Fibroblast of skin of left quadriceps (primary cell): ENCODE measurements around the gene TYW1B.
"Not testable (repeated sequence)": the region's sequence is repeated elsewhere in the genome, so short reads cannot be mapped to it uniquely, and the experiment has no call there.

ENCODE experiments used
- DNase-seq, 2 experiments: peaks; one replicate each; pipeline ENCODE4 v3.0.0-alpha.2; 2013; ENCODE audit warnings: low read depth in 2 of 2

Gene TYW1B

DNA sequence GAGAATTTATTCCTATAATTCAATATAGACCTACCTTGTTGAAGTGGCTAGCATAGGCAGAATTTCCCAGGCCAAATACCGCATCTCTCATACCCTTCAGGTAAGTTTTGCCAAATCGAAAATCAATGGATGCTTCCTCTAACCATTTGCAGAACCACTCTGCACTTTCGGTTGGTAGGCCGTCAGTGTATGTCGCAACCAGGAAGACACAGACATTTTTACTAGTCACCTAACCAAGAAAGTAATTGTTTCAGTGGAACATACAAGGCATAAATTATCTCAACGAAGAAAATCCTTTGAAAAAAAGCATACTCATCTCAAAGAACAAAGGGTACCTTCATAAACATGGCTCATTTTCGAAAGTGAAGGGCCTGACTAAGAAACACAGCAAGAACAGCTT lies 17.6 kb downstream of the TYW1B start:
- not testable (repeated sequence) for DNase-seq

DNA sequence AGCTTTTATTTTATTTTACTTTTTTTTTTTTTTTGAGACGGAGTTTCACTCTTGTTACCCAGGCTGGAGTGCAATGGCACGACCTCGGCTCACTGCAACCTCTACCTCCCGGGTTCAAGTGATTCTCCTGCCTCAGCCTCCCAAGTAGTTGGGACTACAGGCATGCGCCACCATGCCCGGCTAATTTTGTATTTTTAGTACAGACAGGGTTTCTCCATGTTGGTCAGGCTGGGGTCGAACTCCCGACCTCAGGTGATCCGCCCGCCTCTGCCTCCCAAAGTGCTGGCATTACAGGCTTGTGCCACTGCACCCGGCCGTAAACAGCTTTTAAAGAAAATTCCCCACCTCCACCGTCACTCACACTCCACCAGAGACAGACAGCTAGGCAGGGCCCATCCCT lies 19.5 kb downstream of the TYW1B start:
- not testable (repeated sequence) for DNase-seq

GRCh38 chr7:72806851-72807250 lies 21.1 kb downstream of the TYW1B start:
- not testable (repeated sequence) for DNase-seq

GRCh38 chr7:72805526-72806494 lies 22.2 kb downstream of the TYW1B start:
- peak; percentile 51 to 55 for DNase-seq

DNA sequence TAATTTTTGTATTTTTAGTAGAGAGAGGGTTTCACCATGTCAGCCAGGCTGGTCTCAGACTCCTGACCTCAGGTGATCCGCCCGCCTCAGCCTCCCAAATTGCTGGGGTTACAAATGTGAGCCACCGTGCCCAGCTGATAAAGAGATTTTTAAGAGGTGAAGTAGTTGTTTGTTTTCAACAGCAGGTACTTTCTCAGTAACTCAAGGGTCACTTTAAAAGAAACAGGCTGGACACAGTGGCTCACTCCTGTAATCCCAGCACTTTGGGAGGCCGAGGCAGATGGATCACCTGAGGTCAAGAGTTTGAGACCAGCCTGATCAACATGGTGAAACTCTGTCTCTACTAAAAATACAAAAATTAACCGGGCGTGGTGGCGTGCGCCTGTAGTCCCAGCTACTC lies 24.2 kb downstream of the TYW1B start:
- not testable (repeated sequence) for DNase-seq

DNA sequence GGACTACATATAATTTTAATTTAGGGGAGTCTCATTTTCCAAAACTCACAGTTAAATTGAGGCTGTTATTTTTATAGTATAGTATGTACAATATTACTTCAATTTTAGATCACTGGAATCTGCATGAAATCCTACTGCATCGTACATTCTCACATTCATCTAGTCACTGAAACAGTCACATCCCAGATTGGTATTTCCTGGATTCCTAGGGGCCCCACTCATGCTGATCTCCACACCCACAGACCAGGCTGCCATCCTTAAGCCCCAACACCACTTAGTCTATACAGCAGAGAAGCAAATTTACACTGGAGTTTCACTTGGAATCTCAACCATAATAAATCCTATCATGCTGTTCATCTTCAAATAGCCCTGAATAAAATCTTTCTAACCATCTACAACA lies 26.4 kb downstream of the TYW1B start:
- DNase-seq, result peak in 1 of 2 experiments; percentile 16

- not testable (repeated sequence) for DNase-seq
These were observed 32.6 kb downstream of the TYW1B start for GRCh38 chr7:72795401-72795800.

GRCh38 chr7:72793791-72794190 lies 34.2 kb downstream of the TYW1B start:
- no peak for DNase-seq

DNA sequence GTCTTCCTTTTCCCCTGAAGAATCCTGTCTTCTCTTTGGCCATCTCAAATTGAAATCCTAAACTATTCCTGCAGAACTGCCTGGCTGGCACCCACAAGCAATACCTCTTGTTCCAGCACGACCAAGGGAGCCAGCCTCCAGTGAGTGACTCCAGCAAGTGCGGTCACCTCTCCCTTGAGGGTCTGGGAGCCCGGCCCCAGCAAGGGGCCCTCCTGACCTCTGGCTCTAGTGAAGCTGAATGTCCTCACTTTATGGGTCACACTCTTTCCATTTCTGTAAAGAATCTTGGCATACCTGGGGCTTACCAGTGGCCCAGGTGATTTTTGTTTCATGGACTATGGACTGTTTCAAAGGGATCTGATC lies 37.3 kb downstream of the TYW1B start:
- DNase-seq, result not testable (repeated sequence)

DNA sequence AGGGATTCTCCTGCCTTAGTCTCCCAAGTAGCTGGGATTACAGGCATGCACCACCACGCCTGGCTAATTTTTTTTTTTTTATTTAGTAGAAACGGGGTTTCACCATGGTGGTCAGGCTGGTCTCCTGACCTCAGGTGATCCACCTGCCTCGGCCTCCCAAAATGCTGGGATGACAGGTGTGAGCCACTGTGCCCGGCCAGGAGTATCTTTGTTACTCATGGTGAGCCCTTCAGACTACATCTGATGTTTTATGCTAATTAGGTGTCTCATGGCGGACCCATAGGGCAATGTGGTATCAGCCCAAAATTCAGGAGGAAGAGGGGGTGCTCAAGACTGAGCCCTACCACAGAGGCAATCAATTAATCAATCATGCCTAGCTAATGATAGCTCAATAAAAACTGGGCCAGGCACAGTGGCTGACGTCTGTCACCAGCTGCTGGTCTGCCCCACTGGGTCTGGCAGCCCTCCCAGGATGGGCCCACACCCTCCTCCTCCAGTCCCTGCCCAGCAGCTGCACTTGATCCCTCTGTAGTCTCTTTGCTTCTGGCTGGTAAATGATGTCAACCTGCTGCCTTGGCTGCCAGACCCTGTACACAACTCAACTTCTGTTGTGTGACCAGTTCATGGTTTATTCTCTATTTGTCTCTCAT lies 37.8 kb downstream of the TYW1B start:
- DNase-seq, result not testable (repeated sequence)

- peak in 1 of 2 experiments; percentile 4 for DNase-seq
These were observed 42.6 kb downstream of the TYW1B start for GRCh38 chr7:72785166-72785955.

GRCh38 chr7:72783601-72784370 lies 44.2 kb downstream of the TYW1B start:
- DNase-seq, result peak; percentile 17 to 27

DNA sequence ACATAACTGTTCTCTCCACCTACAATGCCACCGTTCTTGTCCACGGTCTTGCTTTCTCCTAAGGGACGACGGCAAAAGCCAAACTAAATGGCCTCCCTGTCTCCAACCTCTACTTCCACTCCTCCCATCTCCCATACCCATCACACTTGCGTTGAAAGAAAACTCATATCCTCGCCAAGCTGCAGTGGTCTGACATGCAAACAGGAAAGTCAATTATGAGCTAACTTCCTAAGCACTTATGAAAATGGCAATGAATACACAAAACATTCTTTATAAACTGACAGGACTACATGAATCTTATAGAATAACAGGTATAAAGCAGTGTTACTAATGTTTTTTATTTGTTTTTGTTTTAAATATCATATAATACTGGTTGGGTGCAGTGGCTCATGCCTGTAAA lies 46.4 kb downstream of the TYW1B start:
- no peak for DNase-seq

DNA sequence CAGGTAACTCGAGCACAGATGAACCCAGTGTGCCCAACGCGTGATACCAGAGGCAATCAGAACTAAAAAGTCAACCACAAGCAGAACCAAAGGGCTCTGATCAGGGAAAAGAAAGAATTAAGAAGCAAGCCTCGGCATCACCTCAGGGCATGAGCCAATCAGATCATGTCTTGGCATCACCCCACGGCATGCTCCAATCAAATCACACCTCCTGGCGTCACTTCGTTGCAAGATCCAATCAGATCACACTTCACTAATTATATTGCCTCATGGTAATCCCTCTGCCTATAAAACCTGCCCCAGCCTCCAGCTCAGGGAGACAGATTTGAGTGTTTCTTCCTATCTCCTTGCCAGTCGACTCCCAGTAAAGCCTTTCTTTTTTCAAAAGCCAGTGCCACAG lies 46.8 kb downstream of the TYW1B start:
- no peak for DNase-seq

DNA sequence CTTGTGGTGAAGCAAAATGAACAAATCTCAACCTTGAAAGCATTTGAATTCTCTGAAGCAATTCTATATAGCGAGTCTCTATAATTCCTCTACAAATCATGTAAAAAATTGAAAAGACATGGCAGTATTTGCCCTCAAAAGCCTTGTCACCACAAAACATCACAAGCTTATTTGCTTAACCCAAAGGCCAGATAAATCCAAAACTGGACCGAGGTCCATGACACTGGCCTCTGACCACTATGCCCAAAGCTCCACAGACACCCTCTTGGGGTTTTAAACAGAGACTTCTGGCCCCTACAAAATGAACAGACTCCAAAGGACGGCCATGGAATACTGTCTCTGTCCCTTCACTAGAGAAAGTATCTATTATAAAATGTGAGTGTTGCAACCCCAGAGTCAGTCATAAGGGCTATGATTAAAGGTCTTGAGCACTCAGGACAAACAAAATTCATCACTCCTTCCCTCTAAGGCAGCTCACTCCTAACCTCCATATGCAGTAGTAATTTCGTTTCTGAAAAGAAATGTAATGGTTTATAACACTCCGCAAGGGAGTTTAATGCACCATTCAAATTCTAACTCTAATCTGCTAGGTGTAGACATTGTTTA lies 47.6 kb downstream of the TYW1B start:
- not testable (repeated sequence) for DNase-seq

GRCh38 chr7:72777167-72777566 lies 50.8 kb downstream of the TYW1B start:
- not testable (repeated sequence) for DNase-seq

DNA sequence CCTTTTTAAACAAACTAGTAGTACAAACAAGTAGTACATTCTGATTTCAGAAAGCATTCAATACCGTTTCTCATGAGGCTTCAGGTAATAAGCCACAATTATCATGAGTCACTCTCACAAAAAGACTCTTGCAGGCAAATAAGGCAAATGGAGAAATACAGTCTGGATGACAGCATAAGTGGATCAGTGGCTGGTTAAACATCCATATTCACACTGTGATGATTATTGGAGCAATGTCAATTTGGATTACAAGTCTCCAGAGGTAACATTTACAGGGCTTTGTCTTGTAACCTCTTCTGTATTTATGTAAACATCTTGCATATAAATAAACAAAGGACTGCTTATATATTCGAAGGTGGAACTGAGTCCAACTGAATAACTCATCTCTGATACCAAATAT lies 55.4 kb downstream of the TYW1B start:
- not testable (repeated sequence) for DNase-seq

DNA sequence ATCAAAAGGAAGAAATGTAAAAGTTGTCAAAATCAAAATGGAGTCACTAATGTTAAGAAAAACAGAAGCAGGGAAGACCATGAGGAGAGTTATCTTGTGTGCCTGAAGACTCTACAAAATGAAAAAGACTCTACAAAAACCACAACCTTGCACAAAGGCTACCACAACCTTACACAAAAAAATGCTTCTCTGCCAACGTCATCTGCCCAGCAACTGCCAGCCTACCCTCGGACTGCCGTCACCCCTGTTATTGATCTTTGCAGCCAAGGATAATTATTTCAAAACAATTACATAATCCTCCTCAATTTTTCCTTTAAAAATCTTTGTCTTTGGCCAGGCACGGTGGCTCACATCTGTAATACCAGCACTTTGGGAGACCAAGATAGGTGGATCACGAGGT lies 61.0 kb downstream of the TYW1B start:
- not testable (repeated sequence) for DNase-seq

DNA sequence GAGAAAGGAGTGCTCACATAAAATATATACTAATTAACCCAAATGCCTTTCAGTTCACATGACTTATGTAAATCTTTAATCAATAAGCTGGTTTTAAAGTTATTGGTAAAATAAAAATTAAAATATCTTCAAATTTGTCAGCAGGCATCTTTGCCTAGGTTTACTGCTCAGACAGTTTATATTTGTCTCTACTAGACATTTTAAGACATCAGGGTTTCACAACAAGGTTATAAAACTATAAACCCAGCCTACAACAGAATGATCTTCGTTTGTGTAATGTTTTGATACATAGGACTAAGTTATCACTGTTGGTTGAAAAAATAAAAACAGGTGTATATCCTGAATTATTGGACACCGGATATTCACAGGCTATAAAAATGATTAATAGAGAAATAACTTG lies 67.4 kb downstream of the TYW1B start:
- DNase-seq, result no peak

DNA sequence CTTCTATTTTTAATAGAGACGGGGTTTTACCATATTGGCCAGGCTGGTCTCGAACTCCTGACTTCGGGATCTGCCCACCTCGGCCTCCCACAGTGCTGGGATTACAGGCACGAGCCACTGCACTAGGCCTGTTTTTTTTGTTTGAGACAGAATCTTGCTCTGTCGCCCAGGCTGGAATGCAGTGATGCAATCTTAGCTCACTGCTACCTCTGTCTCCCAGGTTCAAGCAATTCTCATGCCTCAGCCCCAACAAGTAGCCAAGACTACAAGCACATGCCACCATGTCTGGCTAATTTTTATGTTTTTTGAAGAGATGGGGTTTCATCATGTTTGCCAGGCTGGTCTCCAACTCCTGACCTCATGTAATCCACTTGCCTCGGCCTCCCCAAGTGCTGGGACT lies 73.7 kb downstream of the TYW1B start:
- no peak for DNase-seq

GRCh38 chr7:72753781-72754180 lies 74.2 kb downstream of the TYW1B start:
- no peak for DNase-seq
